NCI-H2196 treated with DMSO at 0.1 percent for 48 hours (cell line): ENCODE data around the gene MRTFB.
"Not testable (repeated sequence)": the region's sequence is repeated elsewhere in the genome, so short reads cannot be mapped to it uniquely, and the experiment has no call there.

Experiments
- DNase-seq: peaks from one replicate; lab custom pipeline; 2025; ENCODE audit not compliant: unreplicated experiment; lab: John Stamatoyannopoulos, UW

MRTFB gene

GRCh38 chr16:14182999-14183398, 111.9 kb downstream of the MRTFB start:
- DNase-seq: no peak

GRCh38 chr16:14183962-14184361, 112.8 kb downstream of the MRTFB start:
- DNase-seq: not testable (repeated sequence)

- peak; percentile 73 for DNase-seq
Observed at GRCh38 chr16:14186007-14186794, 115.1 kb downstream of the MRTFB start.

GRCh38 chr16:14186795-14187221, 115.7 kb downstream of the MRTFB start:
- DNase-seq: peak; percentile 48

GRCh38 chr16:14187517-14188338, 116.6 kb downstream of the MRTFB start:
- no peak for DNase-seq

- DNase-seq: peak; percentile 85
Observed at GRCh38 chr16:14193316-14193871, 122.3 kb downstream of the MRTFB start.

- no peak for DNase-seq
Observed at GRCh38 chr16:14194721-14195120, 123.6 kb downstream of the MRTFB start.

- DNase-seq: no peak
Observed at GRCh38 chr16:14196011-14196410, 124.9 kb downstream of the MRTFB start.

- no peak for DNase-seq
Observed at GRCh38 chr16:14196539-14196938, 125.4 kb downstream of the MRTFB start.

GRCh38 chr16:14198012-14198411, 126.9 kb downstream of the MRTFB start:
- no peak for DNase-seq

GRCh38 chr16:14198572-14198971, 127.5 kb downstream of the MRTFB start:
- no peak for DNase-seq

- no peak for DNase-seq
Observed at GRCh38 chr16:14199199-14199598, 128.1 kb downstream of the MRTFB start.

- DNase-seq: no peak
Observed at GRCh38 chr16:14199624-14200023, 128.5 kb downstream of the MRTFB start.

- DNase-seq: no peak
Observed at GRCh38 chr16:14202095-14202494, 131.0 kb downstream of the MRTFB start.

GRCh38 chr16:14202697-14203096, 131.6 kb downstream of the MRTFB start:
- DNase-seq: peak; percentile 89

GRCh38 chr16:14203166-14203565, 132.0 kb downstream of the MRTFB start:
- DNase-seq: no peak

GRCh38 chr16:14205666-14206065, 134.5 kb downstream of the MRTFB start:
- no peak for DNase-seq

- DNase-seq: no peak
Observed at GRCh38 chr16:14211856-14212543, 140.9 kb downstream of the MRTFB start.

GRCh38 chr16:14215941-14216340, 144.8 kb downstream of the MRTFB start:
- DNase-seq: no peak

- no peak for DNase-seq
Observed at GRCh38 chr16:14219983-14220382, 148.9 kb downstream of the MRTFB start.

- no peak for DNase-seq
Observed at GRCh38 chr16:14223632-14224031, 152.5 kb downstream of the MRTFB start.
